Common myeloid progenitor, CD34-positive (primary cell): ENCODE measurements around the gene LILRB3.
"Not testable (repeated sequence)": the region's sequence is repeated elsewhere in the genome, so short reads cannot be mapped to it uniquely, and the experiment has no call there.

Experiments
- CTCF ChIA-PET: fragments of 350-600 bp; sonication (Branson Sonifier 250); formaldehyde crosslinking; loops from one replicate; lab custom pipeline; 2021; ENCODE audit warnings: antibody characterized with exemption; lab: Charles Lee
- POLR2A ChIA-PET: fragments of 350-600 bp; sonication (Branson Sonifier 250); formaldehyde crosslinking; loops from one replicate; lab custom pipeline; 2021; ENCODE audit warnings: antibody characterized with exemption; lab: Charles Lee
- DNase-seq, 3 donors: peaks; one replicate each; pipeline versions ENCODE4 v3.0.0 to v3.0.0-alpha.2; 2013
- H3K27ac ChIP-seq, 2 experiments: 1 replicate in 1 of 2; 2 replicates in 1 of 2; pipeline ENCODE4 v1.7.0; 2013; ENCODE audit warnings: inconsistent platforms in 2 of 2, low read length in 2 of 2, mild to moderate bottlenecking in 2 of 2, low read depth in 1 of 2, moderate library complexity in 1 of 2; ENCODE audit not compliant: severe bottlenecking in 2 of 2, insufficient read depth in 1 of 2, poor library complexity in 1 of 2
- H3K27me3 ChIP-seq, 5 experiments: replicated peaks in 2 of 5; 1 replicate in 3 of 5; 2 replicates in 2 of 5; pipeline versions ENCODE4 v1.6.1 to v1.7.0; 2013; ENCODE audit warnings: low read length in 4 of 5, mild to moderate bottlenecking in 2 of 5, moderate library complexity in 2 of 5, inconsistent platforms in 1 of 5; ENCODE audit not compliant: insufficient read depth in 5 of 5, control insufficient read depth in 4 of 5
- H3K36me3 ChIP-seq, 4 experiments: 1 replicate in 2 of 4; 2 replicates in 2 of 4; pipeline versions ENCODE4 v1.6.1 to v1.7.0; 2013; ENCODE audit warnings: low read length in 3 of 4, control low read depth in 1 of 4, mild to moderate bottlenecking in 1 of 4; ENCODE audit not compliant: control insufficient read depth in 4 of 4, insufficient read depth in 4 of 4
- H3K4me1 ChIP-seq, 4 experiments: 1 replicate in 3 of 4; 2 replicates in 1 of 4; pipeline versions ENCODE4 v1.6.1 to v1.7.1; 2013; ENCODE audit warnings: low read length in 3 of 4, mild to moderate bottlenecking in 3 of 4, control low read depth in 1 of 4, inconsistent platforms in 1 of 4, moderate library complexity in 1 of 4; ENCODE audit not compliant: control insufficient read depth in 4 of 4, insufficient read depth in 4 of 4; ENCODE audit errors: control extremely low read depth in 1 of 4
- H3K4me3 ChIP-seq, 7 experiments: 1 replicate in 4 of 7; 2 replicates in 3 of 7; pipeline versions ENCODE4 v1.5.1 to v1.7.0; 2013; ENCODE audit warnings: mild to moderate bottlenecking in 7 of 7, low read length in 6 of 7, moderate library complexity in 6 of 7, inconsistent platforms in 2 of 7, low read depth in 2 of 7, control low read depth in 1 of 7; ENCODE audit not compliant: insufficient read depth in 4 of 7, control insufficient read depth in 1 of 7; ENCODE audit errors: extremely low read depth in 1 of 7
- H3K9me3 ChIP-seq, 5 experiments: 1 replicate in 4 of 5; 2 replicates in 1 of 5; pipeline versions ENCODE4 v1.6.1 to v1.7.1; 2013; ENCODE audit warnings: low read length in 4 of 5, mild to moderate bottlenecking in 2 of 5, inconsistent platforms in 1 of 5, low read depth in 1 of 5, moderate library complexity in 1 of 5; ENCODE audit not compliant: control insufficient read depth in 4 of 5, insufficient read depth in 2 of 5; ENCODE audit errors: control extremely low read depth in 1 of 5
- WGBS: methylation state at CpG from one replicate; pipeline ENCODE4 v1.1.5; 2013; ENCODE audit not compliant: insufficient coverage; 5-methylcytosine and 5-hydroxymethylcytosine counted together

LILRB3 gene

GRCh38 chr19:54230031-54230430 lies 7.2 kb upstream of the LILRB3 start:
- ChIA-PET POLR2A (interaction anchor here (0.7 kb wide), 1 partner anchor 91 kb away, joined by 3 read pairs; no protein-coding TSS in a partner anchor), CTCF (interaction anchor here (1.0 to 1.8 kb wide), 3 partner anchors 20 to 40 kb away, joined by 3 to 6 read pairs (median 3); no protein-coding TSS in a partner anchor)
- H3K4me3 ChIP-seq, result no peak overlapping the region
- H3K36me3 ChIP-seq, result no peaks in the 10 kb centered on the region
- no peaks in the 10 kb centered on the region for H3K27me3 ChIP-seq
- no peak overlapping the region for H3K27ac ChIP-seq
- H3K4me1 ChIP-seq, result peaks cover 0 to 4% (median 2%) of the 10 kb centered on the region in 4 experiments
- no peak for DNase-seq
- WGBS, result 96% methylated on average over 7 of the region's 7 CpGs
- no peaks in the 10 kb centered on the region for H3K9me3 ChIP-seq

GRCh38 chr19:54229146-54229545 lies 6.3 kb upstream of the LILRB3 start:
- DNase-seq, result no peak
- POLR2A ChIA-PET, result interaction anchor here (0.7 kb wide), 1 partner anchor 90 kb away, joined by 3 read pairs; no protein-coding TSS in a partner anchor
- CTCF ChIA-PET, result interaction anchor here (1.0 to 1.8 kb wide), 5 partner anchors 10 to 170 kb away, joined by 3 to 8 read pairs (median 5); no protein-coding TSS in a partner anchor

GRCh38 chr19:54224619-54225018 lies 1.8 kb upstream of the LILRB3 start:
- H3K27me3 ChIP-seq, H3K27ac ChIP-seq, H3K4me1 ChIP-seq, H3K9me3 ChIP-seq, H3K4me3 ChIP-seq, DNase-seq, POLR2A ChIA-PET, H3K36me3 ChIP-seq: not testable (repeated sequence)
- CTCF ChIA-PET, result interaction anchor here (0.7 kb wide), 1 partner anchor 20 kb away, joined by 3 read pairs; no protein-coding TSS in a partner anchor
- WGBS, result 100% methylated on average over 4 of the region's 10 CpGs

More at GRCh38 chr19:54229146-54229545, 6.3 kb upstream of the LILRB3 start:
- H3K27ac ChIP-seq, result no peak overlapping the region
- H3K27me3 ChIP-seq, result no peaks in the 10 kb centered on the region
- 99% methylated on average over 6 of the region's 8 CpGs for WGBS
- peaks cover 0 to 4% (median 2%) of the 10 kb centered on the region in 4 experiments for H3K4me1 ChIP-seq
- no peaks in the 10 kb centered on the region for H3K36me3 ChIP-seq
- no peak overlapping the region for H3K4me3 ChIP-seq
- no peaks in the 10 kb centered on the region for H3K9me3 ChIP-seq

GRCh38 chr19:54223937-54224281 lies 1.1 kb upstream of the LILRB3 start:
- H3K4me3 ChIP-seq, H3K27me3 ChIP-seq, H3K27ac ChIP-seq, DNase-seq, H3K9me3 ChIP-seq, POLR2A ChIA-PET, H3K4me1 ChIP-seq, H3K36me3 ChIP-seq: not testable (repeated sequence)
- 89% methylated on average over 5 of the region's 5 CpGs for WGBS
- CTCF ChIA-PET, result interaction anchor here (0.9 to 1.4 kb wide), 2 partner anchors 9 to 14 kb away, joined by 3 to 5 read pairs; no protein-coding TSS in a partner anchor

GRCh38 chr19:54223277-54223936 lies 600 bp upstream of the LILRB3 start:
- H3K4me1 ChIP-seq, H3K27me3 ChIP-seq, DNase-seq, H3K4me3 ChIP-seq, H3K9me3 ChIP-seq, H3K36me3 ChIP-seq, H3K27ac ChIP-seq: not testable (repeated sequence)
- 79% methylated on average over 10 of the region's 14 CpGs for WGBS
- CTCF ChIA-PET, result interaction anchor here (0.6 to 1.4 kb wide), 4 partner anchors 9 to 412 kb away, joined by 3 to 5 read pairs (median 3); no protein-coding TSS in a partner anchor
- POLR2A ChIA-PET, result interaction anchor here (1.5 kb wide), 1 partner anchor 13 kb away, joined by 3 read pairs; no protein-coding TSS in a partner anchor

GRCh38 chr19:54221947-54222346 lies 860 bp downstream of the LILRB3 start:
- CTCF ChIA-PET, H3K36me3 ChIP-seq, POLR2A ChIA-PET, H3K4me3 ChIP-seq, H3K27ac ChIP-seq, DNase-seq, H3K4me1 ChIP-seq, H3K27me3 ChIP-seq, H3K9me3 ChIP-seq: not testable (repeated sequence)
- WGBS, result no CpG with 5 or more reads among the region's 7 CpGs

GRCh38 chr19:54219702-54220101 lies 3.1 kb downstream of the LILRB3 start:
- H3K9me3 ChIP-seq, H3K27ac ChIP-seq, H3K36me3 ChIP-seq, H3K4me3 ChIP-seq, POLR2A ChIA-PET, H3K4me1 ChIP-seq, DNase-seq, H3K27me3 ChIP-seq: not testable (repeated sequence)
- WGBS, result 100% methylated on average over 1 of the region's 5 CpGs
- CTCF ChIA-PET, result interaction anchor here (1.2 kb wide), 1 partner anchor 20 kb away, joined by 3 read pairs; the partner anchor contains the start of gene RPS9
